K562 (cell line): ENCODE results near the gene NR0B1. TPM values are rescaled to one million over a fixed set of nuclear protein-coding genes. Genes with fewer than 3 reads are reported as not detected.

Source experiments
- HCFC1 ChIP-seq: IDR thresholded peaks from 2 replicates; pipeline ENCODE4 v1.6.1; 2012; ENCODE audit warnings: low read depth, low read length, improper control_type of control experiment
- HMGXB4 ChIP-seq: sonication (generic); formaldehyde crosslinking; IDR thresholded peaks from 2 replicates; pipeline ENCODE4 v1.8.1; 2023; ENCODE audit warnings: mild to moderate bottlenecking, missing genetic modification reagents
- NR2C2 ChIP-seq, 2 experiments: fragments of 200-800 bp in 1 of 2; sonication (Bioruptor generic) in 1 of 2; sonication (generic) in 1 of 2; formaldehyde crosslinking in 1 of 2; IDR thresholded peaks; 2 replicates each; pipeline versions ENCODE4 v1.6.1 to v1.8.0; 2016 to 2022; ENCODE audit warnings: mild to moderate bottlenecking in 1 of 2, missing compliant biosample characterization in 1 of 2, missing genetic modification characterization in 1 of 2, missing genetic modification reagents in 1 of 2
- PHB ChIP-seq: fragments of 250-450 bp; sonication (Bioruptor Pico); IDR thresholded peaks from 2 replicates; pipeline ENCODE4 v1.5.0; 2021
- POLR3A ChIP-seq: IDR thresholded peaks from 2 replicates; pipeline ENCODE4 v1.6.1; 2011; ENCODE audit warnings: borderline replicate concordance, mild to moderate bottlenecking, moderate library complexity; ENCODE audit not compliant: insufficient read length, insufficient read depth; ENCODE audit errors: extremely low read depth
- SIX5 ChIP-seq, 2 experiments: IDR thresholded peaks; 2 replicates each; pipeline ENCODE4 v1.6.1; 2011; ENCODE audit warnings: low read length in 2 of 2, borderline replicate concordance in 1 of 2, low read depth in 1 of 2, mild to moderate bottlenecking in 1 of 2, moderate library complexity in 1 of 2; ENCODE audit not compliant: insufficient read depth in 1 of 2
- TRIM25 ChIP-seq: fragments of 450-650 bp; IDR thresholded peaks from 2 replicates; pipeline ENCODE4 v1.7.0; 2016; ENCODE audit warnings: borderline replicate concordance
- ZFP1 ChIP-seq: fragments of 450-650 bp; formaldehyde crosslinking; IDR thresholded peaks from 2 replicates; pipeline ENCODE4 v1.4.0; 2020; ENCODE audit warnings: mild to moderate bottlenecking, mixed read lengths
- ZNF551 ChIP-seq: fragments of 250-450 bp; sonication (Bioruptor Pico); IDR thresholded peaks from 2 replicates; pipeline ENCODE4 v1.5.0; 2021; ENCODE audit warnings: mild to moderate bottlenecking, moderate library complexity
- polyA plus RNA-seq, 8 experiments: library from polyadenylated mRNA; depleted of rRNA in 4 of 8; stranded (reverse) in 5 of 8; unstranded in 3 of 8; fragments of >200 nt; fragmentation: Nextera tagmentation in 2 of 8; fragmentation: Illumina TruSeq in 1 of 8; extraction: Ambion mirVana in 2 of 8; extraction: Trizol in 1 of 8; gene quantifications; 2 replicates each; pipeline versions ENCODE4 v1.2.1 to v1.2.3, GENCODE V29; 2011 to 2014; ENCODE audit warnings: inconsistent platforms in 1 of 8, missing spikeins in 1 of 8
- total RNA-seq, 7 experiments: library from RNA; depleted of rRNA in 6 of 7; stranded (reverse); fragments of >200 nt in 6 of 7; fragmentation: Illumina TruSeq in 2 of 7; extraction: Trizol in 2 of 7; gene quantifications; 2 replicates each; pipeline versions ENCODE4 v1.2.1 to v1.2.3, GENCODE V29; 2011 to 2021; ENCODE audit warnings: low replicate concordance in 1 of 7

The NR0B1 gene
- total and polyA plus RNA-seq, 9 of the 15 experiments (the other 6 are each of a cell fraction or from before 2014, with no cell fraction given), result not detected

- no peak for TF ChIP-seq PHB
- no peak for TF ChIP-seq HMGXB4 (CRISPR knock-in tag)
- no peak for TF ChIP-seq HCFC1
- no peak for TF ChIP-seq SIX5 (IDR thresholded peaks at IDR 0.05; ENCODE audit: borderline replicate concordance in 1 of 2, insufficient read depth in 1 of 2, low read depth in 1 of 2, low read length in 2 of 2)
- TF ChIP-seq NR2C2 (CRISPR knock-in tag; IDR thresholded peaks at IDR 0.05), result no peak
- TF ChIP-seq NR2C2 (tag; IDR thresholded peaks at IDR 0.05), result no peak
- no peak for TF ChIP-seq TRIM25
- no peak for TF ChIP-seq POLR3A
- TF ChIP-seq ZFP1 (CRISPR knock-in tag), result no peak
- TF ChIP-seq ZNF551, result no peak
Measured at GRCh38 chrX:30307466-30307865, 1.7 kb downstream of the NR0B1 start (continued).
